ENCODE measurements around the gene SKIC2. TPM values are rescaled to one million over a fixed set of nuclear protein-coding genes. Genes with fewer than 3 reads are reported as not detected.

SKIC2 gene
- total and polyA plus RNA-seq, 2 donors (not counting 3 experiments of a cell fraction or from before 2014, with no cell fraction given): 52.8 to 76.7 TPM

GRCh38 chr6:31946370-31946885 is 12.5 kb upstream of the SKIC2 start:
- H3K4me2 ChIP-seq (ENCODE audit: insufficient read depth, low read length): no peak overlapping the region
- H2AFZ ChIP-seq (ENCODE audit: low read depth, low read length): no peak overlapping the region
- no peak for DNase-seq (ENCODE audit: low read depth, low spot score)
- no peak overlapping the region for H3K4me3 ChIP-seq (replicated peaks in 1 of 3; ENCODE audit: insufficient read depth in 1 of 3, low read depth in 1 of 3, low read length in 3 of 3)
- peaks cover 0 to 11% of the 10 kb centered on the region in 2 experiments for H3K27me3 ChIP-seq (ENCODE audit: control insufficient read depth in 2 of 2, insufficient read depth in 2 of 2, low read length in 2 of 2)
- H3K9me1 ChIP-seq (replicated peaks; ENCODE audit: control insufficient read depth, extremely low read depth, insufficient read depth, low read length): no peaks in the 10 kb centered on the region
- H3K27ac ChIP-seq (ENCODE audit: insufficient read depth, low read depth, low read length): no peak overlapping the region
- no peak for FAIRE-seq
- intact Hi-C loops (cut with micrococcal nuclease): no loop called here
- CTCF ChIA-PET: interaction anchor here (1.0 to 1.4 kb wide), 2 partner anchors 40 to 44 kb away, joined by 3 to 4 read pairs; partner anchors contain the start of gene ZBTB12
- no peaks in the 10 kb centered on the region for H3K9me3 ChIP-seq (replicated peaks; ENCODE audit: control insufficient read depth, insufficient read depth, low read length)
- H3K36me3 ChIP-seq (ENCODE audit: control insufficient read depth in 2 of 2, extremely low read depth in 1 of 2, insufficient read depth in 2 of 2, low read length in 2 of 2): peaks cover 2 to 4% of the 10 kb centered on the region in 2 experiments
- H3K9ac ChIP-seq (replicated peaks; ENCODE audit: extremely low read depth, insufficient read depth, low read length): no peak overlapping the region
- no TSS peak for BruUV-seq (replicated peaks)
- POLR2A ChIA-PET: no interaction called here
- H3K4me1 ChIP-seq (ENCODE audit: control insufficient read depth, extremely low read depth, insufficient read depth, low read length): peaks cover 3% of the 10 kb centered on the region
- H3K79me2 ChIP-seq (ENCODE audit: control insufficient read depth, insufficient read depth, low read length): no peaks in the 10 kb centered on the region
- TF ChIP-seq FOS (IDR thresholded peaks at IDR 0.05; ENCODE audit: borderline replicate concordance, insufficient read depth, low read length): no peak
- no peak for TF ChIP-seq JUN (IDR thresholded peaks at IDR 0.05; ENCODE audit: borderline replicate concordance, insufficient read depth, insufficient read length, low read depth)
- TF ChIP-seq, protein P1, sequence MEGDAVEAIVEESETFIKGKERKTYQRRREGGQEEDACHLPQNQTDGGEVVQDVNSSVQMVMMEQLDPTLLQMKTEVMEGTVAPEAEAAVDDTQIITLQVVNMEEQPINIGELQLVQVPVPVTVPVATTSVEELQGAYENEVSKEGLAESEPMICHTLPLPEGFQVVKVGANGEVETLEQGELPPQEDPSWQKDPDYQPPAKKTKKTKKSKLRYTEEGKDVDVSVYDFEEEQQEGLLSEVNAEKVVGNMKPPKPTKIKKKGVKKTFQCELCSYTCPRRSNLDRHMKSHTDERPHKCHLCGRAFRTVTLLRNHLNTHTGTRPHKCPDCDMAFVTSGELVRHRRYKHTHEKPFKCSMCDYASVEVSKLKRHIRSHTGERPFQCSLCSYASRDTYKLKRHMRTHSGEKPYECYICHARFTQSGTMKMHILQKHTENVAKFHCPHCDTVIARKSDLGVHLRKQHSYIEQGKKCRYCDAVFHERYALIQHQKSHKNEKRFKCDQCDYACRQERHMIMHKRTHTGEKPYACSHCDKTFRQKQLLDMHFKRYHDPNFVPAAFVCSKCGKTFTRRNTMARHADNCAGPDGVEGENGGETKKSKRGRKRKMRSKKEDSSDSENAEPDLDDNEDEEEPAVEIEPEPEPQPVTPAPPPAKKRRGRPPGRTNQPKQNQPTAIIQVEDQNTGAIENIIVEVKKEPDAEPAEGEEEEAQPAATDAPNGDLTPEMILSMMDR (IDR thresholded peaks at IDR 0.05; ENCODE audit: extremely low read depth in 1 of 2, insufficient read depth in 1 of 2, low read depth in 1 of 2, low read length in 2 of 2): no peak
- TF ChIP-seq, protein P2, sequence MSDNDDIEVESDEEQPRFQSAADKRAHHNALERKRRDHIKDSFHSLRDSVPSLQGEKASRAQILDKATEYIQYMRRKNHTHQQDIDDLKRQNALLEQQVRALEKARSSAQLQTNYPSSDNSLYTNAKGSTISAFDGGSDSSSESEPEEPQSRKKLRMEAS (IDR thresholded peaks at IDR 0.05; ENCODE audit: insufficient read depth, insufficient read length): no peak
- no peak for TF ChIP-seq POLR2A (IDR thresholded peaks at IDR 0.05; ENCODE audit: low read depth, low read length)
- no peak for TF ChIP-seq POLR2AphosphoS5 (IDR thresholded peaks at IDR 0.05; ENCODE audit: insufficient read depth, low read depth, low read length)
- no peak for TF ChIP-seq EZH2 (IDR thresholded peaks at IDR 0.05; ENCODE audit: borderline replicate concordance, low read depth, low read length, severe bottlenecking)
- TF ChIP-seq MYC (IDR thresholded peaks at IDR 0.05; ENCODE audit: low read depth, low read length): no peak
- no peak for TF ChIP-seq GATA2 (IDR thresholded peaks at IDR 0.05; ENCODE audit: insufficient read depth, insufficient read length, low read depth, low read length)
- dilution Hi-C loops (cut with MboI; ENCODE audit: extremely low pct_ligation_motif_present, low sequenced_read_pairs): no loop called here
- no peaks in the 10 kb centered on the region for H4K20me1 ChIP-seq (replicated peaks; ENCODE audit: control insufficient read depth, extremely low read depth, insufficient read depth, low read length)
